ENCODE measurements around the gene PPEF1.

DNA sequence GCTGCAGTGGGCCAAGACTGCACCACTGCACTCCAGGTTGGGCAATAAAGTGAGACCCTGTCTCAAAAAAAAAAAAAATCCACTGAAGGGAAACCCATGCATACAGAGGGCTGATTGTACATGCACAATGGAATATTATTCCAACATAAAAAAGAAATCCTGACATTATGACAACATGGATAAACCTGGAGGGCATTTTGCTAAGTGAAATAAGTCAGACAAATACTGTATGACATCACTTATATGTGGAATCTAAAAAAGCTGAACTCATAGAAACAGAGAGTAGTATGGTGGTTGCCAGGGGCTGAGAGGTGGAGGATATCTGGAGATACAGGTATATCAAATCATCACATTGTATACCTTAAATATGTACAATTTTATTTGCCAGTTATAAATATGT, 102.2 kb downstream of the PPEF1 start:
- TF ChIP-seq TAF1 (IDR thresholded peaks at IDR 0.05; ENCODE audit: low read depth) = no peak
- TF ChIP-seq EP300 (IDR thresholded peaks at IDR 0.05; ENCODE audit: borderline replicate concordance) = no peak
- TF ChIP-seq, protein P1, sequence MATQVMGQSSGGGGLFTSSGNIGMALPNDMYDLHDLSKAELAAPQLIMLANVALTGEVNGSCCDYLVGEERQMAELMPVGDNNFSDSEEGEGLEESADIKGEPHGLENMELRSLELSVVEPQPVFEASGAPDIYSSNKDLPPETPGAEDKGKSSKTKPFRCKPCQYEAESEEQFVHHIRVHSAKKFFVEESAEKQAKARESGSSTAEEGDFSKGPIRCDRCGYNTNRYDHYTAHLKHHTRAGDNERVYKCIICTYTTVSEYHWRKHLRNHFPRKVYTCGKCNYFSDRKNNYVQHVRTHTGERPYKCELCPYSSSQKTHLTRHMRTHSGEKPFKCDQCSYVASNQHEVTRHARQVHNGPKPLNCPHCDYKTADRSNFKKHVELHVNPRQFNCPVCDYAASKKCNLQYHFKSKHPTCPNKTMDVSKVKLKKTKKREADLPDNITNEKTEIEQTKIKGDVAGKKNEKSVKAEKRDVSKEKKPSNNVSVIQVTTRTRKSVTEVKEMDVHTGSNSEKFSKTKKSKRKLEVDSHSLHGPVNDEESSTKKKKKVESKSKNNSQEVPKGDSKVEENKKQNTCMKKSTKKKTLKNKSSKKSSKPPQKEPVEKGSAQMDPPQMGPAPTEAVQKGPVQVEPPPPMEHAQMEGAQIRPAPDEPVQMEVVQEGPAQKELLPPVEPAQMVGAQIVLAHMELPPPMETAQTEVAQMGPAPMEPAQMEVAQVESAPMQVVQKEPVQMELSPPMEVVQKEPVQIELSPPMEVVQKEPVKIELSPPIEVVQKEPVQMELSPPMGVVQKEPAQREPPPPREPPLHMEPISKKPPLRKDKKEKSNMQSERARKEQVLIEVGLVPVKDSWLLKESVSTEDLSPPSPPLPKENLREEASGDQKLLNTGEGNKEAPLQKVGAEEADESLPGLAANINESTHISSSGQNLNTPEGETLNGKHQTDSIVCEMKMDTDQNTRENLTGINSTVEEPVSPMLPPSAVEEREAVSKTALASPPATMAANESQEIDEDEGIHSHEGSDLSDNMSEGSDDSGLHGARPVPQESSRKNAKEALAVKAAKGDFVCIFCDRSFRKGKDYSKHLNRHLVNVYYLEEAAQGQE (IDR thresholded peaks at IDR 0.05; ENCODE audit: low read depth) = no peak
- no peak for TF ChIP-seq CEBPB (IDR thresholded peaks at IDR 0.05)
- no peak for TF ChIP-seq RAD21 (IDR thresholded peaks at IDR 0.05; ENCODE audit: low read depth)

Data from Ishikawa (cell line).